Fibroblast of upper back skin (primary cell): ENCODE data around the gene NFATC2.
A peak's percentile ranks its signal among the peaks of the same experiment; 100 is the strongest.
"Not testable (repeated sequence)": the region's sequence is repeated elsewhere in the genome, so short reads cannot be mapped to it uniquely, and the experiment has no call there.

Experiments used
- DNase-seq: peaks from one replicate; pipeline ENCODE4 v3.0.0-alpha.2; 2013

Gene NFATC2

DNA sequence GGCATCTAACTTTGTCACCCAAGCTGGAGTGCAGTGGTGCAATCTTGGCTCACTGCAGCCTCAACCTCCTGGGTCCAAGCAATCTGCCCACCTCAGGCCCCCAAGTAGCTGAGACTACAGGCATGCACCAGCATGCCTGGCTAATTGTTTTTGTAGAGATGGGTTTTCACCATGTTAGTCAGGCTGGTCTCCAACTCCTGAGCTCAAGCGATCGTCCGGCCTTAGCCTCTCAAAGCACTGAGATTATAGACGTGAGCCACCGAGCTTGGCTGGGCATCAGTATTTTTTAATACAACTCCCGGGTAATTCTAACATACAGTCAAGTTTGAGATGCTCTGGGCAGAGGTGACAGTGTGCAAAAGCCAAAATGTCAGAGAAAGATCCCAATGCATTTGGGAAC, 73.5 kb downstream of the NFATC2 start:
- DNase-seq: no peak

DNA sequence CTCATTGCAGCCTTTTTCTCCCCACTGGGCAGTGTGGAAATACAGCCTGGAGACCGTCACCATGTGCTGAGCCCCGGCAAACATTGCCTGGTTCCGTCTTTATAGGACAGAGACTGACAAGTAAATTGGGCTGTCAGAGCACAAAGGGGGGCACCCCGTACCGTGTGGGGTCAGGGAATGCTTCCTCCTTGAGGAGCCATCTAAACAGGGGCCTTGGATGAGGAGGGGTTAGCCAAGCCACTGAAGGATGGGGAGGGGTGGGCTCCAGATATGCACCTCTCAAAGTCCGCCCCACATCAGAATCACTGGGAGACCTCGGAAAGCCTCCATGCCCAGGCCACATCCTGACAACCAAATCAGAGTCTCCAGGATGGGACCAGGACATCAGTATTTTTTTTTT, 73.9 kb downstream of the NFATC2 start:
- DNase-seq: no peak

DNA sequence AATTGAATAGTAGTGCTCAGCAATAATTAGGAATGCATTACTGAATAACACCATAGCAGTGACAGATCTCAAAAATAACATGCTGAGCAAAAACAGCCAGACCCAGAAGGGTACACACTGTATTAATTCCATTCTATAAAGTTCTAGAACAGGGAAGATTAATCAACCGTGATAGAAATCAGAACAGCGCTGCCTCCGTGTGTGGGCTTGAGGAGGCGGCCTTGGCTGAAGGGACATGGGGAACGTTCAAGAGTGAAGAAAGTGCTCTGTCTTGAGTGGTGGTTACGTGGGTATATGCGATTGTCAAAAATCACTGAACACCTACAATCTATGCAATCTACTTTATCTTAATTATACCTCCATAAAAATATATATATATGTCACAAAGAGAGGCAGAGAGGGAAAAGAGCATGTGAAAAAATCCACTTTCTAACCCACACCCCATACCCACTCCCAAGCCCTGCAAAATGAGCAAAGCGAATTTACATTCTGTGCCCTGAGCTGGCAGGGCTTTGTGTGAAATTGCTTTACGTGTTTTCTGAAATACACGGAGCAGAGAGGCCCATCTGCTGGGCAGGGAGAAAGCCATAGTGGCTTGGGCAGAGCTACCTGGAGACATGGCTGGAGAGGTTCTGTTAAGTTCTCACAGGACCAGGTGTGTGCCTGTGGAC, 74.4 kb downstream of the NFATC2 start:
- DNase-seq: no peak

DNA sequence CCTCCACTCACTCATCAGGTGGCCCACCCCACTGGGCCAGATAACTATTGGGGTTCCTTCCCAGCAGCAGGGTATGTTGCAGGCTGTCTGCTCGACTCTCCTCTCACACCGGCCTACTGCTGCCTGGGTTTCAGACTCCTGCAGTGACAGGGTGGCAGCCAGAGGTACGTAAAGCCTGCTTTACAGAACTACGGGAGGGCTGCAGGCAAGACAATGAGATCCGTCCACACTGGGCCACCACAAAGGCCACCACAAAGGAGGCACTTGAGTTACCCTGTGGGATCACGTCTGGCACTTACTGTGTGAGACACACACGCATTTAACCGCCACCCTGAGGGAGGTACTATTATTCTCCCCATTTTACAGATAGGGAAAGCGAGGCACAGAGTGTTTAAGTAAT, 78.5 kb downstream of the NFATC2 start:
- DNase-seq: no peak

DNA sequence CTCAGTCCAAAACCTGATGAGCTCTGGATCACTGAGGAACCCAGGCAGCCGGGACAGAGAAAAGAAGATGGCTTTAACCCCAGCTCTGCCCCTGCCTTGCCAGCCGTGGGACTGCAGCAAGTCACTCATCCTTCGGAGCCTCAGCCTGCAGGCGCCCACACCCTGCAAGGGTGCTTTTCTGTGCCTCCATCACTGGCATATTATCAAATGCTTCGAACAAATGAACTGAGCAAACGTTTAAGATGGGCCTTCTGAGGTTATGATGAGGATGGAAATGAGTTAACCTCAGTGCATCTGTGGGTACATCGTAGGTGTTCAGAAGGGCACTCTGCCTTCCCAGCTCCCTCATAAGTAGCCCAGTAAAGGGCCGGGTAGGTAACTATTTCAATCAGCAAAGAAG, 79.0 kb downstream of the NFATC2 start:
- no peak for DNase-seq

DNA sequence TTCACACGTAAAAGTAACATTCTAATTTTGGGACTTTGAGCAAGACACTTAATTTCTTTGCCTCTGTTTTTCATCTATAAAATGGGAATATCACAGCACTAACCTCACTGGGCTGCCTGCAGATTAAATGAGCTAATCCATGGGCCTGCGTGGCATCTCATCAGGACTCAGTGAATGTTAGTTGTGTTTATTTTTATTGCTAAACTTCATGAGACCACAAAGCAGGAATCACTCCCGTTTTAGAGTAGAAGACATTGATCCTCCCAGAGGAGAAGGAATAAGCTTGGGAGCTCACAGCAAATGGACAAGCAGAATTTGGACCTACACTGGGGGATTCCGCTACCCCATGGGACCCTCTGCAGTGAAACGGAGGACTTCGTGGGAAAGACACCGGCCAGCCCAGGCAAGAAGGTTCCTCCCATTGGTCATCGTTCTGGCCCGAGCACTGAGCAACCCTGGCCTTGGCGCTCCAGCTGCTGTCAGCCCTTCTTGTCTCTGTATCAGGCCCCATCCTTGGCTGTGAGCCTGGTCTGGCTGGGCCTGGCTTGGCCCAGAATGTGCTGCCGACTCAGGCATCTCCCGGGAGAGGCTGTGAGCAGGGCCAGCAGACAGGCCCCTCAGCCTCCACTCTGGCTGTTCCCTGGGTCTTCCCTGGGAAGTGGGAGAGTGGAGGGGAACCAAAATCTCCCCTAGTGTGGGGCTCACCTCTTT, 79.8 kb downstream of the NFATC2 start:
- DNase-seq: peak; percentile 71

DNA sequence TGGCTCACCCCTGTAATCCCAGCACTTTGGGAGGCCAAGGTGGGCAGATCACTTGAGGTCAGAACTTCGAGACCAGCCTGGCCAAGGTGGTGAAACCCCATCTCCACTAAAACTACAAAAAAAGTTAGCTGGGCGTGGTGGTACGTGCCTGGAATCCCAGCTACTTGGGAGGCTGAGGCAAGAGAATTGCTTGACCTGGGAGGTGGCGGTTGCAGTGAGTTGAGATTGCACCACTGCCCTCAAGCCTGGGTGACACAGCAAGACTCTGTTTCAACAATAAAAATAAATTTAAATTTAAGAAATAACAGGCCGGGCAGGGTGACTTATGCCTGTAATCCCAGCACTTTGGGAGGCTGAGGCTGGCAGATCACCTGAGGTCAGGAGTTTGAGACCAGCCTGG, 80.7 kb downstream of the NFATC2 start:
- DNase-seq: not testable (repeated sequence)

DNA sequence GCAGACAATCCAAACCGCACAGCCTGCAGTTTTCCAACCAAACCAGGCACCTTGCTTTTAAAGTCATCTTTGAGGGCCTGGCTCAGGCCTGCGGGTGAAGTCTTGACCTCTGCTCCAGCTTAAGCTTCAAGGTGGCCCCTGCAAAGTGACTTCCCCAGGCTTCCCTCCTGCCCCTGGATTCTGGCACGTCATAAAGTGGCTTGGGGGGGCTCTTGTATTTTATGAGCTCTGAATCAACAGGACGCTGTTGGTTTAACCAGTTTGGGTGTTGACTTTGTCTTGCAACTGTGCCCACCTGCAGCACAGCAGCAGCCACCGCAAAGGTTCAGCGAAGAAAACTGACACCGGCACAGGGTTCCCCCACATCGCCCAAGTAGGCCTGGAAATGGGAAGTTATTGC, 81.2 kb downstream of the NFATC2 start:
- no peak for DNase-seq

DNA sequence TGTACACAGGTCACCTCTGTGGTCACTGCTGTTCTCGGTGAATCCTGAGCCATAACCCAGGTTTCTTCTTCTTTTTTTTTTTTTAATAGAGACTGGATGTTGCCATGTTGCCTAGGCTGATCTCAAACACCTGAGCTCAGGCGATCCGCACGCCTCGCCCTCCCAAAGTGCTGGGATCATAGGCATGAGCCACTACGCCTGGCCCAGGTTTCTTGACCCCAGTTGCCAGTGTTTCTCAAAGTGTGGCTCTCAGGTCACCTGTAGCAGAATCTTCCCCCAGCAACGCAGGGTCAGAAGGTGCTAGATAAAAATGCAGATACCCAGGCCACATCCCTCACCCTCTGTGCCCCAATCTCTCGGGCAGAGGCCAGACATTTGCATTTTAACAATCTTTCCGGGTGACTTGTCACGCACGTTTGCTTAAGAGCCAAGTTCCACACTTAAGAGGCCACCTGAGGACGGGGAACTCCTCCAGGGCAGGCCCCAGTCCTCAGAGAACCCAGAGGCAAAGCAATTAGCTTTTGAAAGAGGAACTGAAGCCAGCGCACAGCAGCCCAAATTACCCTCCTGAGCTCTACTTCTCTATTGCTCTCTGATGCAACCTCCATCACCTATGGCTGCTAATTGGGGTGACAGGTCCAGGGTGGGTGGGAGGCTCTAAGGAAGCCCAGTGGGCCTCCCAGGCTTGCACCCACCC, 81.8 kb downstream of the NFATC2 start:
- no peak for DNase-seq

DNA sequence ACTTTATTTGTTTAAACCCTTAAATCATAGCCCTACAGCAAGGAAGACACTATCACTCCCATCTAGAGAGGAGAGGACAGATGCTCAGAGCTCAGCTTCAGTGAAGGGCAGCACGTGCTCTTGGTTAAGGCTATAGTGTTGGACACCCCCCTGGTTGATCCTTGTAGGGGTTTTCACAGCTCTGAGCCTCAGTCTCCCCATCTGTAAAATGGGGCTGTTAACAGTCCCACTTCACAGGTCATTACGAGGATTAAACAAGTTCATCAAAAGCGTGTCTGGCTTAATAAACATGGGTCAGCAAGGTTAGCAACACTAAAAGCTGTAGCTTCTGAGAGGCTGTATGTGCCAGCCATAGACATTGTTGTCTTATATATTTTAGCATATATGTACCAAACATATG, 82.4 kb downstream of the NFATC2 start:
- no peak for DNase-seq

DNA sequence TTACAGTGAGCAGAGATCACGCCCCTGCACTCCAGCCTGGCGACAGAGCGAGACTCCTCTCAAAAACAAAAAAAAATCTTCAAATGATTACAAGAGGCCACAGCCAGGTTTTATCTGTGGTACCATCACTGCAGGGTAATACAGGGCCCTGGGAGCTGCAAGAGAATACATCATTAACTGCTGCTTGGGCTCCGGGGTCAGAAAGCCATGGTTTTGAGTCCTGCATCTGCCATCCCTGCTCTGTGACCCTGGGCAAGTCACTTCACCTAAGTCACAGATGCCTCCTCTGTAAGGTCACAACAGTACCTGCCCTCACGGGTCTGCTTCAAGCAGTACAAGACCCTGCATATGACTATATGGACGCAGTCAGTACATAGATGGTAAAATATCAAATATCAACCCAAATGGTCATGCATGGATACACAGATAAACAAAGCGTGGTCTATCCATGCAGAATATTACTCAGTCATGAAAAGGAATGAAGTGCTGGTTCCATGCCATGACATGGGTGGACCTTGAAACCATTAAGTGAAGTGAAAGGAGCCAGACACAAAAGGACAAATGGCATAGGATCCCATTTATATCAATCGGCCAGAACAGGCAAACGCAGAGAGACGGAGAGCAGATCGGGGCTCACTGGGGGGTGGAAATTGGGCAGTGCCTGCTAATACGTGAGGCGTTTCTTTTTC, 83.6 kb downstream of the NFATC2 start:
- DNase-seq: no peak

DNA sequence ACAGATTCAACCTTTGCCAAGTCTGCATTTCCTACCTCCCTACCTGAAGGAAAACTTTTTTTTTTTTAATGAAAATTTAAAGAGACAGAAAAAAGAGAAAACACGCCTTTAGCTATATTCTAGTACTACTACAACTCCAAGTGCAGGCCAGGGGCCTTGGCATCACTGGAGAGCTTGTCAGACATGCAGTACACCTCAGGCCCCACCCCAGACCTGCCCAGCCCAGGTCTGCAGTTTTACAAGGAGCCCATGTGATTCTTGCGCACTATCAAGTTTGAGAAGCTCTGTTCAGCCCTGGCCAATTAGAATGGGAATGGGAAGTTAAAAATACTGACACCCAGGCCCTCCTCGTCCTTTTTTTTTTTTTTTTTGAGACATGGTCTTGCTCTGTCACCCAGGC, 85.0 kb downstream of the NFATC2 start:
- no peak for DNase-seq

DNA sequence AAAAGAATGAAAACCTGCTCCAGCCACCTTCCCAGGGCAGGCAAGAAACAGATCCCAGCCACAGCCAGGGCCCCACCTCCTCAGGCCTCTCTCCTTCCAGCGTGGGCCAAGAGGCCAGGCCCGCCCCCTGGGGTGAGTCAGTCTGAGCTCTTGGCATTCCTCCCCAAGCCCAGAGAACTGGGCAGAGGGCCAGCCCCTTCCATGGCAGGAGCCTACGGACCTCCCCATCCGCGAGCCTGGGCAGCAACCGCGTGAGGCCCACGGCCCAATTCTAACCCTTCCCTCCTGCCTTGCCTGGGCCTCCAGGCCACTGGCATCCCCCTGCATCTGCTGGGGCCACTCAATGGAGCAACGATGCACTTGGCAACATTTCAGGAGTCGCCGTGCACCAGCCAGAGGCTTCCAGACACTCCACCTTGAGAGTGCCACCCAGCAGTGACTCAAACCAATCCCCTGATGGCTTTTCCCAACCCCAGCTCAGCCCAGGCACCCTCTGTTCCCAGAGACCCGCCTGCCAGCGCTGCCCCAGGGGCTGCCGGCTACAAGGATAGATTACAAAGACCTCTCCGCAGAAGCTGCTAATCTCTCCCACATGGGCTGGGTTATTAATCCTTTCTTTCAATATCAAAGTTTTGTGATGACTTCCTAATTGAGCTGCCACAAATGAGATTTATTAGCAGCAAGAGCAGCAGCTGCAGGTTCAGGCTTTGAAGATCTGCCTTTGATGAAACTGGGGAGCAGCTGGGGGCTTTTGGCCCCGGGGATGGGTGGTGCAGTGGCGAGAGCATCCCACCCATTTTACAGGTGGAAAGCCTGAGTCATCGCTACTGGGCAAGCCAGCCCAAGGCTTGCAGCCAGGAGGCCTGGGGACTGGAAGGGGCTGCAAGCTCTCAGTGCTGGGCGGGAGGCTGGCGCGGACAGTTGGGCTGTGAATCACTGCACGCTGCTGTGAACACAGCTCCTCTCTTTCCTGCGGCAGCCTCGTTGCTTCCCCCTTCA, 85.7 kb downstream of the NFATC2 start:
- DNase-seq: peak; percentile 97

DNA sequence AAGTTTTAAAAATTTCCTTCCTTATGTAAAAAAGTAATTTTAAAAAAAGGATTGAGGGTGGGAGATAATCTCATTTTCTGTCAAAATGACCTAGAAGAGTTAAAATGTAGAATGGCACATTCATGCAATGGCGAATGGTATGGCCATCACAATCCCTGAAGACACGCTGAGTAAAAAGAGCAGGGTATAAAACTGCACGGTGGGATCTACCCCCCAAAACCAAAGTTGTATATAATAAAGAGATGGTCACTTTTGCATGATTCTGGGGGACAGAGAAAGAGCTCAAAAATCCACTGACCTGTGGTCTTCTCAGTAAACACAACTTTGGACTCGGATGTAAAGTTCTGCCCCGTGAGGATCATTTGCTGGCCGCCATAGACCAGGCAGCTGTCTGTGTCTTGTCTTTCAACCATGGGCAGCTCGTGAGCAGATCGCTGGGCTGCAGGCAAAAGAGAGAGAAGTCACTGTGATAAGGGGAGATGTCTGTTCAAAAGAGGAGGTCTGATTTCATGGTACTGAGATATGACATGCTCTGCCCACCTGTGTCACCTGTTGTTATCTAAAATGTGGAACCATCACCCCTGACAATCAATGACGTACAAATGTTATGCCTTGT, 88.2 kb downstream of the NFATC2 start:
- DNase-seq: no peak

DNA sequence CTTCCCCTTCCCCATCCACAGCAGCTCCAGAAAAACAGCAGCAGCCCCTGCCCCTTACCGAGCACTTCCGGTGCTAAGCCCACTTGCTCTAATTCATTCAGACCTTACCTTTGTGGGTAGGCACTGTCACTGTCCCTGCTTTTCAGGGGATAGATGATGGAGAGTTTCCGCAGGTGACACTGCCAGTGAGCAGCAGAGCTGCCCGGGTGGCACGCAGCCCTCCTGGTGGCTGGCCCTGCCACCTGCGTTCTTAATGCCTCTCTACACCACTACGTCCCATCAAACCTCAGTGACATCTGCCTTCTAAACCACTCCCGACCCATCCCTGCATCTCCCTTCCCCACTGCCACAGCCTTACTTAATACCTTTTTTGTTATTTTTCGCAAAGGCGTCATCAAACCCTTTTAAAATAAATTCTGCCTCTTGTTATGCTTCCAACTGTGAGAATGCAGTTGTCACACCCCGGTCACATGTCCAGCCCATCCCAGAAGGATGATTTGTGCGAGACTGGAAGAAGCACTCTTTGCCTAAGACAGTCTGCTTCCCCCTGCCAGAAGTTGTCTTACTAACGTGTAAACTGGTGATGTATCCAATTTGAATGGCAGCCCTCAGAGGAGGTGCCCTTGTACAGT, 89.7 kb downstream of the NFATC2 start:
- no peak for DNase-seq

DNA sequence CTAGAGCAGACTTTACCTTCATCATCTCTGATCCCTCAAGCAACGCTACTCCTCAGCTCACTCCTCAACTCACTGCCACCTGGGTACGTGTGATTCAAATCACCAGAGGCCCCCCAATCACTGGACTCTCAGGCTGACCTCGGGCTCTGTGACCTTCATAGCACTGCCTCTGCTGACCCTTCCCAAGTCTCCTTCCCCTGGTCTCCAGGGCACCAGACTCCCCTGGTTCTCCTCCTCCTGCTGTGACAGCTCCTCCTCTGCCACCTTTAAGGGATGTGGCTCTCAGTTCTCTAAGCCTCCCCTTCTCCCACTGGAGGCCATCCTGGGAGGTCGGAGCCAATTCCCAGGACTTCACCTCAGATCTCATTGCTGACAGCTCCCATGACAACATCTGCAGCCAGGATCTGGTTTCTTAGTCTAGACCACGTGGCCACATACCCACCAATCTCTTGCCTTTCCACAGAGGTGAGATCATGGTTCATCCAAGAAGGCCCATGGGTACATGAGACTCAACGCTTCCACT, 90.4 kb downstream of the NFATC2 start:
- no peak for DNase-seq

DNA sequence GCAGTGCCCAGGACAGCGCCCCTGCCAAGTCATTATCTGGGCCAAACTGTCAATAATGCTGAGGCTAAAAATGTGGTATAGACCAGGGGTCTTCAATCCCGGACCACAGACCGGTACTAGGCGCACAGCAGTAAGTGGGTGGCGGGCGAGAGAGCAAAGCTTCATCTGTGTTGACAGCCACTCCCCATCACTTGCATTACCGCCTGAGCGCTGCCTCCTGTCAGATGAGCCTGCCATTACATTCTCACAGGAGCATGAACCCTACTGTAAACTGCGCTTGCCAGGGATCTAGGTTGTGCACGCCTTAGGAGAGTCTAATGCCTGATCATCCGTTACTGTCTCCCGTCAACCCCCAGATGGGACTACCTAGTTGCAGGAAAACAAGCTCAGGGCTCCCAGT, 91.0 kb downstream of the NFATC2 start:
- DNase-seq: no peak

DNA sequence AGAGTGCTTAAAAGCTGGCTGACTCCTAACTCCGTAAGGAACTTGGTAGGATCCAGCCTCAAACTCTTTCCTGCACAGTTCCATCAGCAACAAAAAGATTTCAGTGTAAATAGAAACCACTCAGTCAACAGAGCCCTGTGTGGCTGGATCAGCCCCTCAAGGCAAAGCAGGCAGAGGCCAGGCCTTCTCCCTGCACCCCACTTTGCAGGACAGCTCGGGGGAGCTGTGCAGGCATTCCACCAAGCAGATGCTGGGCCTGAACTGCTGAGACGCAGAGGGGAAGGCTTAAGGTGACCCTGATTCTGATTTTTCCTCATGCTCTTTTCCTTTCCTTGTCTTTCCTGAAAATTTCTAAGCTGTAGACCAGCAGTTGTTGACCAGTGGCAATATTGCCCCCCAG, 91.5 kb downstream of the NFATC2 start:
- DNase-seq: no peak

DNA sequence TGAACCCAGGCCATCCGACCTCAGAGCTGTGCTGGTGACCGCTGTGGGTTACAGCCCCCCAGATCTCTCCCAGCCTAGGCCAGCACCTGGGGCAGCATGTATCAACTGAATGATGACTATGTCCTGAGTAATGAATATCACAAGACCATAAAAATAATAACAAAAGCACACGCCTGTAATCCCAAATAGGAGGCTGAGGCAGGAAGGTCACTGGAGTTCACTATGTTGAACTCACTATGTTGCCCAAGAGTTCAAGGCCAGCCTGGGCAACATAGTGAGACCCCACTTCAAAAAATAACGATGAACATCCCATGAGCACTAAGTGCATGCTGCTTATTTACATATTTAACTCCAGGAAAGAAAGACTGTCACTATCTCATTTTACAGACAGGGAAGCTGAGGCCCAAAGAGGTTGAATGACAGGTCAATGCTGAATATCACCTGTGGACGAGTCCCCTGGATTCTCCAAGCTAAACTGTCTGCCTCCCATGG, 92.3 kb downstream of the NFATC2 start:
- no peak for DNase-seq

DNA sequence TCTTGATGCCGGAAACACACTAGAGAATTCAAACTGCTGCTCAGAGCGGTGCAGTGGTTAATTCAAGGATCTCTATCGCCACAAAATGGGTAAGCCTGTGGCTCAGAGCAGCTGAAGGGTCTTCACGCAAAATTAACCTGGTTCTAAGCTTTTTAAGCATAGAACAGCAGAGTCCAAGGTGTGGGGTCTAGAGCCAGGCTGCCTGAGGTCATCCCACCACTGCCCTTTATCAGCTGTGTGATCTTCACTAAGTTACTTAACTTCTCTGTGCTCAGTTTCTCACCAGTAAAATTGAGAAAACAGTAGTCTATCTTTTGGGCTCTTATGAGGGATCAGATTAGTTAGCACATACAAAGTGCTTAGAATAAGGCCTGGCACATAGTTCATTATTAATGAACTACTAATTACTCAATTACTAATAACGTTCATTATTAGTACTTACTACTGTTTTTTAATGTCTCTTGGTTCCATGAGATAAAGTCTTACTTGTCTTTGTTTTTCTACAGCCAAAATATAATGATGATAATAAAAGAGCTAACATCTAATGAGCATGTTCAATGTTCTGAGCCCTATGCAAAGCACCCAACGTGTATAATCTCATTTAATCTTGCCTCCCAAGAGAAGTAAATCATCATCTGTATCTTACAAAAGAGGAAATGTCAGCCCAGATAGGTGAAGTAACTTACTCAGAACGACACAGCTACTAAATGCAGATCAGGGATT, 92.9 kb downstream of the NFATC2 start:
- DNase-seq: no peak
